HepG2 (cell line): ENCODE results near the gene MACROD2. TPM values are rescaled to one million over a fixed set of nuclear protein-coding genes. Genes with fewer than 3 reads are reported as not detected.

Experiments used
- AKNA ChIP-seq: sonication (generic); formaldehyde crosslinking; IDR thresholded peaks from 2 replicates; pipeline ENCODE4 v1.4.0; 2020; ENCODE audit warnings: missing genetic modification reagents, borderline replicate concordance
- CCAR2 ChIP-seq: fragments of 200-400 bp; formaldehyde crosslinking; optimal IDR thresholded peaks from 2 replicates; pipeline ENCODE3; 2018; ENCODE audit warnings: low read depth, mild to moderate bottlenecking, low read length, moderate library complexity
- CEBPZ ChIP-seq: IDR thresholded peaks from 2 replicates; pipeline ENCODE4 v1.6.1; 2012; ENCODE audit warnings: low read length, improper control_type of control experiment
- FIP1L1 ChIP-seq: fragments of 200-400 bp; formaldehyde crosslinking; IDR thresholded peaks from 2 replicates; pipeline ENCODE4 v1.6.1; 2018; ENCODE audit warnings: low read depth, mild to moderate bottlenecking, low read length, moderate library complexity, borderline replicate concordance; ENCODE audit not compliant: insufficient read depth
- GRHL1 ChIP-seq: sonication (generic); formaldehyde crosslinking; conservative IDR thresholded peaks from 2 replicates; pipeline ENCODE4 v1.8.0; 2022; ENCODE audit warnings: missing genetic modification reagents
- HIVEP1 ChIP-seq: sonication (generic); formaldehyde crosslinking; IDR thresholded peaks from 2 replicates; pipeline ENCODE4 v1.4.0; 2020; ENCODE audit warnings: mild to moderate bottlenecking, missing genetic modification reagents
- IRX3 ChIP-seq: sonication (generic); formaldehyde crosslinking; IDR thresholded peaks from 2 replicates; pipeline ENCODE4 v1.8.1; 2023; ENCODE audit warnings: mild to moderate bottlenecking, low read depth, missing genetic modification reagents, borderline replicate concordance
- MTA3 ChIP-seq: sonication (generic); formaldehyde crosslinking; IDR thresholded peaks from 2 replicates; pipeline ENCODE4 v1.4.0; 2020; ENCODE audit warnings: missing genetic modification reagents
- RFX5 ChIP-seq: IDR thresholded peaks from 2 replicates; pipeline ENCODE4 v1.6.1; 2011; ENCODE audit warnings: low read depth, low read length, improper control_type of control experiment
- SPEN ChIP-seq: sonication (generic); formaldehyde crosslinking; IDR thresholded peaks from 2 replicates; pipeline ENCODE4 v1.5.1; 2020; ENCODE audit warnings: low read depth, mild to moderate bottlenecking, missing genetic modification reagents
- ZBTB43 ChIP-seq: sonication (generic); formaldehyde crosslinking; conservative IDR thresholded peaks from 2 replicates; pipeline ENCODE4 v1.4.0; 2020; ENCODE audit warnings: missing genetic modification reagents
- ZNF121 ChIP-seq: sonication (generic); formaldehyde crosslinking; IDR thresholded peaks from 2 replicates; pipeline ENCODE4 v1.5.0; 2020; ENCODE audit warnings: mild to moderate bottlenecking, missing genetic modification reagents
- ZNF431 ChIP-seq: sonication (generic); formaldehyde crosslinking; IDR thresholded peaks from 2 replicates; pipeline ENCODE4 v1.9.0; 2022; ENCODE audit warnings: missing genetic modification reagents, low read depth, mild to moderate bottlenecking, borderline replicate concordance
- ZNF501 ChIP-seq: sonication (generic); formaldehyde crosslinking; IDR thresholded peaks from 2 replicates; pipeline ENCODE4 v1.5.1; 2020; ENCODE audit warnings: mild to moderate bottlenecking, moderate library complexity, missing genetic modification reagents
- ZNF652 ChIP-seq: IDR thresholded peaks from 2 replicates; pipeline ENCODE4 v1.6.1; 2016; ENCODE audit warnings: low read depth, borderline replicate concordance
- ZNF775 ChIP-seq: sonication (generic); formaldehyde crosslinking; IDR thresholded peaks from 2 replicates; pipeline ENCODE4 v1.4.0; 2020; ENCODE audit warnings: missing genetic modification reagents, mild to moderate bottlenecking, moderate library complexity, borderline replicate concordance
- ZSCAN12 ChIP-seq: sonication (generic); formaldehyde crosslinking; IDR thresholded peaks from 2 replicates; pipeline ENCODE4 v1.9.0; 2021; ENCODE audit warnings: mild to moderate bottlenecking, missing genetic modification reagents
- polyA plus RNA-seq, 8 experiments: library from polyadenylated mRNA; depleted of rRNA in 3 of 8; stranded (reverse) in 7 of 8; unstranded in 1 of 8; fragments of >200 nt; fragmentation: Illumina TruSeq in 4 of 8; extraction: Trizol in 4 of 8; gene quantifications; 2 replicates each; pipeline versions ENCODE4 v1.2.1 to v1.2.3, GENCODE V29; 2011 to 2016; ENCODE audit warnings: low read depth in 4 of 8, missing spikeins in 1 of 8, mixed read lengths in 1 of 8; ENCODE audit not compliant: insufficient read depth in 1 of 8
- total RNA-seq, 5 experiments: library from RNA; depleted of rRNA; stranded (reverse); fragments of >200 nt; fragmentation: Illumina TruSeq; extraction: Trizol; gene quantifications; 2 replicates each; pipeline ENCODE4 v1.2.3, GENCODE V29; 2016; ENCODE audit warnings: low read depth in 1 of 5

The MACROD2 gene
- total and polyA plus RNA-seq, 2 of the 13 experiments (the other 11 are each of a cell fraction or from before 2014, with no cell fraction given), result 0.13 to 0.51 TPM

GRCh38 chr20:14986026-14986655 lies 990.8 kb downstream of the MACROD2 start (continued):
- no peak for TF ChIP-seq HIVEP1
- no peak for TF ChIP-seq GRHL1 (CRISPR knock-in tag)
- 0 out of 2 replicates have a peak, but pooled peaks have one; percentile 1 for TF ChIP-seq ZNF501 (CRISPR knock-in tag)
- TF ChIP-seq RFX5, result peak; percentile 11; the same call in 1 of the 2 replicates
- peak; percentile 65 for TF ChIP-seq ZNF121 (CRISPR knock-in tag)
- no peak for TF ChIP-seq CEBPZ
- TF ChIP-seq IRX3 (CRISPR knock-in tag), result no peak
- TF ChIP-seq ZNF652, result 0 out of 2 replicates have a peak, but pooled peaks have one; percentile 11
- peak; percentile 95 for TF ChIP-seq ZBTB43 (CRISPR knock-in tag)
- no peak; the same call in 1 of the 2 replicates for TF ChIP-seq ZSCAN12 (CRISPR knock-in tag)
- TF ChIP-seq MTA3, result no peak
- no peak for TF ChIP-seq CCAR2
- no peak for TF ChIP-seq ZNF775 (CRISPR knock-in tag)
- TF ChIP-seq ZNF431 (CRISPR knock-in tag), result no peak
- no peak for TF ChIP-seq FIP1L1
- TF ChIP-seq AKNA (CRISPR knock-in tag), result no peak
- 0 out of 2 replicates have a peak, but pooled peaks have one; percentile 40 for TF ChIP-seq SPEN
